Forelimb muscle (tissue), 1 donor: ENCODE data around the gene ITPKC. TPM values are rescaled to one million over a fixed set of nuclear protein-coding genes. Genes with fewer than 3 reads are reported as not detected.

Source experiments
- DNase-seq: peaks from one replicate; pipeline ENCODE4 v3.0.0-alpha.2; 2013; ENCODE audit warnings: low read depth
- polyA plus RNA-seq: library from polyadenylated mRNA; unstranded; fragments of 120-200 nt; gene quantifications from one replicate; pipeline ENCODE4 v1.2.1, GENCODE V29; 2013; ENCODE audit not compliant: insufficient read length

ITPKC gene
- polyA plus RNA-seq = 9.9 TPM

GRCh38 chr19:40716482-40717324 is at the start of gene ITPKC, which contains the start of gene COQ8B:
Gene ITPKC, plus strand, starts transcription at chr19:40717112. Its CDS starts 24 bp downstream, at chr19:40717136.
Gene COQ8B, minus strand, starts transcription at chr19:40716886. Its CDS starts 2,254 bp downstream, at chr19:40714632.
- DNase-seq = peak; percentile 95

DNA sequence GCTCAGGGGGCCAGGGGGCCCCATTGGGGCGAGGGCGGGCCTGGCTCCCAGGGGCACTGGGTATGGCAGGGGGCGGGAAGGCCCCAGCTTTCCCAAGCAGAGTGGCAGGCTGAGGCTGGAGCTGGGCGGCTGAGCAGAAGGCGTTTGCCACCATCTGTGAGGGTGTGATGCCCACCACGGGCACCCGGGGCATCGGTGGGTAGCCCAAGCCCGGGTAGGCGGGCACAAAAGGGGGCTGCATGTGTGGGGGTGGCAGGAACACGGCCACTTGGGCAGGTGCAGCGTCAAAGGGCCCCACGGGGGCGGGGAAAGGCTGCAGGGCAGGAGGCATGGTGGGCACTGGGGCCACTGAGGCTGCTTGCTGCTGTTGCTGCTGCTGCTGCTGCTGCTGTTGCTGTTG is 49.3 kb upstream of the ITPKC start:
- DNase-seq = no peak

DNA sequence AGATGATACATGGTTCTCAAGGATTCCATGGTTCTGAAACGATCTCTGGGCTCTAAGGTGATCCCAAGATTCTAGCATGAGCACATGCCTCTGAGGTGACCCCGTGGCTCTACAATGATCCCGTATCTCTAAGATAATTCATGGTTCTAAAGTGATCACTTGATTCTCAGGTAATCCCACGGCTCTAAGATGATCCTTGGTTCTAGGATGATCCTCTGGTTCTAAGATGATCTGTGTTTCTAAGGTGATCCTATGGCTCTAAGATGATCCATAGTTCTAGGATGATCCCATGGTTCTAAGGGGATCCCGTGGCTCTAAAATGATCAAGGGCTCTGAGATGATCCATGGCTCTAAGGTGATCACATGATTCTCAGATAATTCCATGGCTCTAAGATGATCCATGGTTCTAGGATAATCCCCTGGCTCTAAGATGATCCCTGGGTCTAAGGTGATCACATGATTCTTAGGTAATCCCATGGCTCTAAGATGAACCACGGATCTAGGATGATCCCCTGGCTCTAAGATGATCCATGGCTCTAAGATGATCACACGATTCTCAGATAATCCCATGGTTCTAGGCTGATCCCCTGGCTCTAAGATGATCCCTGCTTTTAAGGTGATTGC is 47.8 kb upstream of the ITPKC start:
- DNase-seq = no peak

DNA sequence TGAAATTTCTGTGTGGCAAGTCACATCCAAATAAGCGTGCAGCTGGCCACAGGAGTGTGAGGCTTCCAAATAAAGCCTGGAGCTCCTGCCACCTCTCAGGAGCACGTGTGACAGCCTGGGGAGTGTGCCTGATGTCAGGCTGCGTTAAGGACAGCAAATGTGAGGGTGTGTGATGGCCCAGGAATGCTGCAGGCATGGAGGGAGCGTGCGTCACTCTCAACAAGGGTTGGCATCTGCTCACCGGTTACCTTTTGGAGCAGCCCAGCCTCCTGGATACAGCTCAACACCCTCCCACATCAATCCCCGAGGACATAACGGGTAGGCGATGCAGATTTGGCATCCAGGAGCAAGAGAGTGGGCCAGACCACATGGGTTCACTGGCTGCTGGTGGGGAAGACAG is 45.5 kb upstream of the ITPKC start:
- no peak for DNase-seq

DNA sequence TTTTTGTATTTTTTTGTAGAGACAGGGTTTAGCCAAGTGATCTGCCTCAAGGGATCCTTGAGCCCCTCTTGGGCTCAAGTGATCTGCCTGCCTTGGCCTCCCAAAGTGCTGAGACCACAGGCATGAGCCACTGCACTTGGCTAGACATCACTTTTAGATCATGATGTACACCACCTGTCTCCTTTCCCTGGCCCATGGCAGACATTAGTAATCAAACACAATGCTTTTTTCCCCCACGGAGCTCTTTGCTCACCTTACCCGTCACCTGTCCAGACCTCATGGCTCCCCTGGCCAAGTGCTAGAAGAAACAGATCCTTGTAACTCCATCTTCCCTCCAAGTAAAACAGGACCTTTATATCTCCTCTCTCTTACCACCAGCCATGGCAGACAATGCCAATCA is 44.9 kb upstream of the ITPKC start:
- DNase-seq = no peak

- DNase-seq = no peak
Observed at GRCh38 chr19:40672573-40673299, 44.2 kb upstream of the ITPKC start.

DNA sequence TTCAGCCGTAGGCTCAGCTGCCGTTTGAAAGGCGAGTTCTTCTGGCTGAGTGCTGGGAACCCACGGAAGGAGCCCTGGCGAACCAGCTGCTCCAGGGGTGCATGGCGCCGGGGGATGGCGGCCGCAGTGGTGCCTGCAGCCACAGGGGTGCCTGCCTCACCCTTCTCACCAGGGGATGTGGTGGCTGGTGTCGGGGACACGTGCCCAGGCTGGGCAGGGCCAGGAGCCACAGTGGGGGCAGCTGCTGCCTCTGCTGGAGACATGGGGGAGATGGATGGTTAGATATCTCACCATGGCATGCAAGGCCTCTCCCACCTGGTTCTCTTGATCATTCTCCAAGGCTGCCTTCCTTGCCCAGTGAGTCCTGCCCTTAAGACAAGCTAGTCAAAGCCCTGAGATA is 43.5 kb upstream of the ITPKC start:
- DNase-seq = no peak

GRCh38 chr19:40674291-40674690 is 42.6 kb upstream of the ITPKC start:
- DNase-seq = no peak

GRCh38 chr19:40677156-40677555 is 39.8 kb upstream of the ITPKC start:
- DNase-seq = no peak

GRCh38 chr19:40681039-40681438 is 35.9 kb upstream of the ITPKC start:
- no peak for DNase-seq

GRCh38 chr19:40682431-40682964 is 34.4 kb upstream of the ITPKC start:
- DNase-seq = no peak

DNA sequence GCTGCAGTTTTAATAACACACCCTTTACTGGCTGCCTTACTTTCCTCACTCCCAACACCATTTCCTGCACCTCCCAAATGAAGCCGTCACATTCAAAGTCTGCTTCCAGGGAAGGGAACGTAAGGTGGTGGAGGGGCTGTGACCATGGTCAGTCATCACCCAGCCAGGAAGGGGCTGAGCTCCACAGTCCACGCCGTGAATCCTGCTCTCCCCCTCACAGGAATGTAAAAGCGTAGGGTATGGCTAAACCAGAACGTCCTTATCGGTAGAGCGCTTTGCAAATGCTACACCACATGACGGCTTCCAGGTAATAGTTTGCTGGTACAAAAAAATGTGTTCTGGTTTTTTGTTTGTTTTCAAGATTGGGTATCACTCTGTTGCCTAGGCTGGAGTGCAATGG is 33.5 kb upstream of the ITPKC start:
- no peak for DNase-seq

- no peak for DNase-seq
Observed at GRCh38 chr19:40684280-40684679, 32.6 kb upstream of the ITPKC start.

- no peak for DNase-seq
Observed at GRCh38 chr19:40685016-40685526, 31.8 kb upstream of the ITPKC start.

DNA sequence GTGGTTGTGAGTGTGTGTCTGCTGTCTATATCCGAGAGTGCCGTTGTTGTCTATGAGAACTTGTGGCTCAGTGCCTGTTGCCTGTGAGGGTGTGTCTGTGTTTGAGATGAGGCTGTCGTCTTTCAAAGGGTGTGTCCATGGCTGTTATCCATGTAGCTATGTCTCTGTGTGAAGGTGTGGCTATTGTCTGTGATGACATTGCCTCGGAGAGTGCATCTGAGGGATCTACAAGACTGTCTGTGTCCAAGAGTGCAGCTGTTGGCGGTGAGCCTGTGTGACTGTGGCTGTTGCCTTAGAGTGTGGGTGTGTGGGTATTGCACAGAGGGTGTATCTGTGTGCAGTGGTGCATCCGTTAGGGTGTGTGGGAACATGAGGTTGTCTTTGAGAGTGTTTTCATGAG is 31.3 kb upstream of the ITPKC start:
- no peak for DNase-seq

DNA sequence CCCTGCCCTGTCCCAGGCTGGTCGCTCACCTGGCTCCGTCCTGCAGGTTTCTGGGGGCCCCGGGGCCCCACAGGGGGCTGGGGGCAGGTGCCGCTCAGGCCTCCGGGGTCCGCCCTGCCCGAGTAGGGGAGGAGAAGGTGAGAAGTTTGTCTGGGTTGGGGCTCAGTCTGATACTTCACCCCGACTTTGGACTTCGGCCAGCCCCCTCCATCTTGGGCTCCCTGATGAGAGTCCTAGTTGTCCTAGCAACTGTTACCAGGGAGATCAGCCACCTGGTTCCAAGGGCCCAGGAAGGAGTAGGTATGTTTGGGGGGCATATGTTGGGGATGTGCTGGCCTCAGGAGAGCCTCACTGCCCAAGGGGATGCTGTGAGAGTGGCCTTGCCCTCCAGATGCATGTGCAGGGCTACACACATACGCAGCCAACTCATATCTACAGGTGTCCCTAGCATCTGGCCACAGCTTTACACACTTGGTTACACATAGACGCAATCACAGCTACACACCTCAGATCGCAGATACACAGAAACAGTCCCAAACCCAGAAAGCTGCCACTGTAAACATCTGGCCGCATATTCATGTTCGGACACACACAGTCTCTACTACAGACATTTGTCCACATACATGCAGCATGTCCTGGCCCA is 29.9 kb upstream of the ITPKC start:
- DNase-seq = no peak

GRCh38 chr19:40687525-40688016 is 29.3 kb upstream of the ITPKC start:
- no peak for DNase-seq

GRCh38 chr19:40688309-40688708 is 28.6 kb upstream of the ITPKC start:
- DNase-seq = no peak

GRCh38 chr19:40688987-40689338 is 27.9 kb upstream of the ITPKC start:
- DNase-seq = no peak

DNA sequence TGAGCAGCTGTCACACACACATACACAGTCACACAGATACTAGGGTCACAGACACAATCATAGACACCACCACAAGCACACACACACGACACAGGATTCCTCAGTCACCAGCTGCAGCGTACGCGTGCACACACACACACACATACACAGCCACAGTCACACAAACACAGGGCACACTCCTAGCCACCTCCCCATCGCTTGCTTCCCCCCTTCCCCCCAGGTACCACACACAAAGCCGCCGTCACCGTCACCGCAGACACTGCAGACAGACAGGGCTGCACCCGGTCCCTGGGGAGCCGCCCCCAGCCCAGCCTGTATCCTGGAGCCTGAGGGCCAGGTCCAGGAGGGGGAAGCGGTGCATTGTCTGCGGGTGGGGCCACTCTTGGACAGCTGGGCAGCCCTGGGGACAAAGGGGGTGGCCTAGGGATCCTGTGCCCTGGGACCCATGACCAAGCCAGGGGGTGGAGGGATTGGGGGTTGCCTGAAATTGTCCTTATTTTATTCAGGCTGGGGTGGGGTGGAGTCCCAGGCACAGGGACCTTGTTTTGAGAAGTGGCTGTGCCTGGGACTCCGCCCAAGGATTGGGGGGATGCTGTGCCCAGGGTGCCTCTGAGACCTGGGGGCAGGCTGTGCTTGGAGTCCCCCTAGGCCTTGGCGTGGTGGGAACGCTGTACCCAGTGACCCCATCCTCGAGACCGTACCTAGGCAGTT is 27.4 kb upstream of the ITPKC start:
- no peak for DNase-seq
